ENCODE results near the gene AHCYL2.
"Not testable (repeated sequence)": the region's sequence is repeated elsewhere in the genome, so short reads cannot be mapped to it uniquely, and the experiment has no call there.

AHCYL2 gene

DNA sequence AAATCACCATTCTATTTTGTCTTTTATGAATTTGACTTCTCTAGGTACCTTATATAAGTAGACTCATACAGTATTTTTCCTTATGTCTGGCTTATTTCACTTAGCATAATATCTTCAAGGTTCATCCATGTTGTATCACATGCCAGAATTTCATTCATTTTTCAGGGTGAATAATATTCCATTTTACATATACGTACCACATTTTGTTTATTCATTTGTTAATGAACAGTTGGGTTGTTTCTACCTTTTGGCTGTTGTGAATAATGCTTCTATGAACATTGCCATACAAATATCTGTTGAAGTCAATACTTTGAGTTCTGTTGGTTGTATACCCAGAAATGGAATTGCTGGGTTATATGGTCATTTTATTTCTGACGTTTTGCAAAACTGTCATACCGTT is 20.7 kb downstream of the AHCYL2 start:
- DNase-seq: no peak

GRCh38 chr7:129247087-129247486 is 22.3 kb downstream of the AHCYL2 start:
- DNase-seq: no peak

- DNase-seq: no peak
These were observed 27.3 kb downstream of the AHCYL2 start for GRCh38 chr7:129252128-129252527.

DNA sequence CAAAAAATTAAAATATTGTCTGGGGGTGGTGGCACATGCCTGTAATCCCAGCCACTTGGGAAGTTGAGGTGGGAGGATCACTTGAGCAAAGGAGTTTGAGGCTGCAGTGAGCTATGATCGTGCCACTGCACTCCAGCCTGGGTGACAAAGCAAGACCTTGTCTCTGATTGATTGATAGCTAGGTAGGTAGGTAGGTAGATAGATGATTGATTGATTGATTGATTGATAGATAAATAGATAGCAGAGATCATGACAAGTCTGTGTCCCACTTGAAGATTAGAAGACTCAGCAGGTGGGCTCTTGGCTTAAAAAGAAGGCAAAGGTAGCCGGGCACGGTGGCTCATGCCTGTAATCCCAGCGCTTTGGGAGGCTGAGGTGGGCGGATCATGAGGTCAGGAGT is 27.8 kb downstream of the AHCYL2 start:
- DNase-seq: not testable (repeated sequence)

- DNase-seq: no peak
These were observed 31.0 kb downstream of the AHCYL2 start for GRCh38 chr7:129255800-129256199.

GRCh38 chr7:129256221-129256620 is 31.4 kb downstream of the AHCYL2 start:
- no peak for DNase-seq

- no peak for DNase-seq
These were observed 32.3 kb downstream of the AHCYL2 start for GRCh38 chr7:129257168-129257567.

DNA sequence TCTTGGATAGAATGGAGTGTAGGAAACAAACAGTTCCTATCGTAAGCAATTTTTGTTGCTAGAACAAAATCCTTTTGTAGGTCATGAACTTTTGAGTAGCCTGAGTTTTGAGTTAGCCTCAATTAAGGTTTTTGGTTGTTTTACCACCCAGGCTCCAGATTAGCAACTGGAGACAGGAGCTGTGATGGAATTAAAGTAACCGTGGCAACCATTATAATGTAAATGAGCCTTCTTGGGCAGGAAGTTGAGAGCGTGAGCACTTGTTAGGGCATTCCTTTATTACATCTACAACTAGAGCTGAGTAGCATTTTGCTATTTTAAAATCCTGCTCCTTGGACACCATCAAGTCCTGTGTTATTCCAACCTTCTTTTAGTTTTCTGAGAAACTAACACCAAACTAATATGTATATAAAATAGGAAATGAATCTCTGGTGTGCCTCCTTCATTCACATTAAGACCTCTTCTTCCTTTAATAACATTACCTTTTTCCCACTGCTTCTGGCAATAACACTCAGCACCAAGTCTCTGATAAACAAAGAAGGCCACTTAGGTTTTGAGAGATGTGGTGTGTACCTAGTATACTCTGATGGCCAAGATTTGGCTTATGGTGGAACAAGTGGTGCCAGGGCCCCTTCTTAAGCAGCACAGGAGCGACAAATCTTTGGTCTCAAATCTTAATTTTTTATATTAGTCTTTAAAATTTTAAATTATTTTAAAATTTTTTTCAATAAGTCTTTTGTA is 34.0 kb downstream of the AHCYL2 start:
- DNase-seq: no peak

DNA sequence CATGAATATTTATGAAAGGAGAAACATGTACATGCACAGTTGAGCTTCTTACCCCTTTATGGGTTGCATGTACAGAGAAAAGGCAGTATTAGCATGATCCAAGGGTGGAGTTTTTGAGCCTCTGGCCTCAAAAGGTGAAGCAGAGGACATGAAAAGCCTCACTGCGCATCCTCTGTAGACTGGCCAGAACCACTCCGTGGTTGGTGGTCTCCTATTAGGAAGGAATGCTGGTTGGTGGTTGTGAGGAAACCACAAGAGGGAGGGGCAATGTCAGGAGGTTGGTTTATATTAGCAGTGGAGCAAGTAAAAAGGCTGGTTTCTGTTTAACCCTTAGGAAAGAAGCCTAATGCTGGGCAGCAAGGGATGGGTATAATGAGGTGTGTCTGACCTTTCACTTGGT is 37.5 kb downstream of the AHCYL2 start:
- DNase-seq: peak; percentile 33

DNA sequence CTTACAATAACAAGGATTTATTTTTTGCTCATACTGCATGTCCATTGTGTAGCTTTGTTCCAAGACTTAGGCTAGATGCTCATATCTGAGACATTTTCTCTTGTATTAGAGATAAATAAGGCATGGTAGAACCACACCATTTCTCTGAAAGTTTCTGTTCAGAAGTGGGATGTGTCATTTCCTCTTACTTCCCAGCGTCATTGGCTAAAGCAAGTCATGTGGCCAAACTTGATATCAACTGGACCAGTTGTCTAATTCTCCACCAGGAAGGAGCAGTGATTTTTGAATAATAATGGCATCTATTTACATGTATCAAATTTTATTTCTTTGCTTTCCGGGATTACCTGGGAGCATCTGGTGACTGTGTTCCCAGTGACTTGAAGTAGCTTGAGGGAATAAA is 38.3 kb downstream of the AHCYL2 start:
- no peak for DNase-seq

- no peak for DNase-seq
These were observed 39.7 kb downstream of the AHCYL2 start for GRCh38 chr7:129264534-129264933.

- no peak for DNase-seq
These were observed 40.5 kb downstream of the AHCYL2 start for GRCh38 chr7:129265328-129265727.

DNA sequence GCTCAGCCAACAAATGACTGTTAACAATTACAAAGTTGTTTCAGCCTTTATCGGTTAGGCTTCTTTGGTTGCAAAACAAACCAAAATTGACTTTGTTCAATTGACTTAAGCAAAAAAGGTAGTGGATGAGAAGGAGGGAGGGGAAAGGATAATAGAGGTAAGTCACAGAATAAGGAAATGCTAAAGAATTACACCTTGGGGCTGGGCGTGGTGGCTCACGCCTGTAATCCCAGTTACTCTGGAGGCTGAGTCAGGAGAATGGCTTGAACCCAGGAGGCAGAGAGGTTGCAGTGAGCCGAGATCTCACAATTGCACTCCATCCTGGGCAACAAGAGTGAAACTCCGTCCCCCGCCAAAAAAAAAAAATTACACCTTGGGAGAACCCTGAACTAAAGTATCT is 41.4 kb downstream of the AHCYL2 start:
- DNase-seq: no peak

- no peak for DNase-seq
These were observed 45.2 kb downstream of the AHCYL2 start for GRCh38 chr7:129270077-129270476.

DNA sequence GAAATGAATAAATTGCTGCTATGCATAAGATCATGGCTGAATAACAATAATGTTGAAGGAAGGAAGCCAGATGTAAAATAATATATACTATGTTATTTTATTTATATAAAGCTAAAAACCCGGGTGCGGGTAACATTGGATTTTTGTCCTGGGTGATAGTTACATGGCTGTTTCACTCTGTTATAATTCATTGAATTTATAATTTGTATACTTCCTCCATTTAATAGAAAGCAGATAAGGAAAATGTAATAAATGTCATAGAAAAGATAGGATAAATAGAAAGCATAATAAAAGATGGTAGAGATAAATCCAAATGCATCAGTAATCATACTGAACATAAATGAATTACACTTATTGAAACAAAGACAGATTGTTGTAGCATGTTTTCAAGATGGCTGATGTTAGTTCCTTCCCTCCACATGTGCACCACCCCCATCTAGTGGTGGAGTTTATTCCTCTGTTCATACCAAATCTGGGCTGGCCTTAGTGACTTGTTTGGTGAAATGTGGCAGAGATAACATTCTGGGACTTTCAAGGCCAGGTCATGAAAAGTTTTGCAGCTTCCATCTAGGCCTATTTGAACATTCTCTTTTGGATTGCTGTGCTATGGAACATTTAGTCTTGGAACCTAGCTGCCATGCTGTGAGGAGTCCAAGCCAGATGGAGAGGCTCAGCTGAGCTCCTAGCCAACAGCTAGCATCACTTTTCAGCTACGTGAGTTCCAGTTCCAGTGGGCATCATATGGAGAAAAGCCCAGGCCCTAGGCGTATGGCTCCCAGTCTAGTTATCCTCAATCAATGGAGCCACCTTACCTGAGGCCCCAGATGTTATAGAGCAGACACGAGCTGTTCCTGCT is 46.9 kb downstream of the AHCYL2 start:
- DNase-seq: peak; percentile 43

- no peak for DNase-seq
These were observed 49.1 kb downstream of the AHCYL2 start for GRCh38 chr7:129273936-129274335.

DNA sequence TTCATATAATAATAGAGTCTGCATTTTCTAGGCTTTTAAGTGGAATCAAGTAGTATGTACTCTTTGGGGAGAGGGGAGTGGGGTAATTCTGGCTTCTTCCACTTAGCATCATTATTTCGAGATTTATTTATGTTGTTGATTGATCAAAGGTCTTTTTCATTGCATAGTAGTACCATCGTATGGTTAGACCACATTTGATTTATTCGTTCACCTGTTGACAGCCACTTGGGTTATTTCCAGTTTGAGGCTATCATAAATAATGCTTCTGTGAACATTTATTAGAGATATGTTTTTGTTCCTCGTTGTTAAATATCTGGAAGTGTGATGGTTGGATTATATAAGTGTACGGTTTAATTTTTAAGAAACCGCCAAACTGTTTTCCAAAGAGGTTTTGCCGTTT is 52.8 kb downstream of the AHCYL2 start:
- no peak for DNase-seq

- no peak for DNase-seq
These were observed 53.9 kb downstream of the AHCYL2 start for GRCh38 chr7:129278688-129279087.

- no peak for DNase-seq
These were observed 54.9 kb downstream of the AHCYL2 start for GRCh38 chr7:129279757-129280156.

- DNase-seq: no peak
These were observed 56.3 kb downstream of the AHCYL2 start for GRCh38 chr7:129281163-129281562.

DNA sequence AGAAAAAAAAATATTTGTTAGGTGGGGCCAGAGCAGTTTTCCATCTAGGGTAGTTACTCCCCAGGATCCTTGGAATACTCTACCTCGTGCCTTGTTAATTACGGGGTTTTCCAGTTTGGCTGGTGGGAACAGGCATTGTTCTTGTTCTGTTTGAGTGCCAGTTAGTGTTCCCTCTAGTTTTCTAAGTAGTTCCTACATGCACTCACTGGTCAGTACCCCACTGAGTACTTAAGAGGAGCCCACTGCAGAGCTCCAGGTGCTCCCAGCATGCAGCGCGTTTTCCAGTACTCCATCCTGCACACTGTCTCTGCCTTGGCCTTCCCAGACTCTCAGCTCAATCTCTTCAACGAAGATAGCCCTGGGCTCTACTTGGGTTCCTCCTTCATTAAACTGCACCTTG is 58.0 kb downstream of the AHCYL2 start:
- DNase-seq: no peak

GRCh38 chr7:129283936-129284335 is 59.1 kb downstream of the AHCYL2 start:
- DNase-seq: no peak

DNA sequence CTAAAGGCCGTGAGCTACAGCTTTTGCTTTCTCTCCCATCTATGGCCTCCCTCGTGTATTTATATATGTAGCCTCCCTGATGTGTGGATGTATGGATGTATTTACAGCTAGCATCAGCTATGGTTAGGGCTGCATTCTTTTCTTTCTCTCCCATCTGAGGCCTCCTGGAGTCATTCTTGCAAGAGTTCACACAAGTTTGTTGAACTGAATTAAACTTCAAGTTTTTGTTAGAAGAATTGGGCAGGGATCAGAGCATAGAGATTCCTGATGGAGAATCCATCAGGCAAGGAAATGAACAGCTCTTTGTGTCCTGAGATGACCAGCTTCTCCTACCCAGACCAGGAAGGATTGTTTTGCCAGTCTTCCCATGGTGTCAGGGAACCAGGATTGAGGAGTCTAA is 60.3 kb downstream of the AHCYL2 start:
- peak; percentile 25 for DNase-seq

- no peak for DNase-seq
These were observed 68.0 kb downstream of the AHCYL2 start for GRCh38 chr7:129292861-129293260.

All from fibroblast of skin of scalp (primary cell).